H1 (cell line): ENCODE data around the gene MACF1. TPM values are rescaled to one million over a fixed set of nuclear protein-coding genes. Genes with fewer than 3 reads are reported as not detected.

Source experiments
- CTCF ChIA-PET: fragments of 300-600 bp; sonication (Branson Sonifier 250); formaldehyde crosslinking; loops from one replicate; lab custom pipeline; 2021; ENCODE audit not compliant: partially characterized antibody; lab: Charles Lee
- POLR2A ChIA-PET: fragments of 300-600 bp; sonication (Branson Sonifier 250); formaldehyde crosslinking; loops from one replicate; lab custom pipeline; 2021; ENCODE audit warnings: inconsistent platforms; ENCODE audit not compliant: partially characterized antibody; lab: Charles Lee
- DNase-seq, 2 experiments: peaks; one replicate each; pipeline versions ENCODE4 v3.0.0 to v3.0.0-alpha.2; 2010 to 2022; ENCODE audit warnings: low spot score in 2 of 2, low read depth in 1 of 2, mixed read lengths in 1 of 2
- FAIRE-seq: peaks from 2 replicates; lab custom pipeline; 2011; peaks lifted over from hg19 to GRCh38; lab: Jason Lieb, UNC
- H2AFZ ChIP-seq: 2 replicates; pipeline ENCODE4 v1.8.1; 2012; ENCODE audit warnings: low read length, inconsistent platforms
- H2AK5ac ChIP-seq: 2 replicates; pipeline ENCODE4 v1.6.1; 2013; ENCODE audit warnings: low read depth, low read length
- H2BK120ac ChIP-seq: replicated peaks from 2 replicates; pipeline ENCODE3; 2013; ENCODE audit warnings: low read depth, low read length, inconsistent platforms
- H2BK12ac ChIP-seq: 2 replicates; pipeline ENCODE4 v1.6.1; 2013; ENCODE audit warnings: low read depth, low read length
- H2BK15ac ChIP-seq: 2 replicates; pipeline ENCODE4 v1.6.1; 2013; ENCODE audit warnings: low read length
- H2BK20ac ChIP-seq: 2 replicates; pipeline ENCODE4 v1.6.1; 2013; ENCODE audit warnings: low read length
- H2BK5ac ChIP-seq: 2 replicates; pipeline ENCODE4 v1.6.1; 2013; ENCODE audit warnings: low read depth, low read length
- H3K14ac ChIP-seq: 2 replicates; pipeline ENCODE4 v1.6.1; 2013; ENCODE audit warnings: inconsistent platforms; ENCODE audit not compliant: insufficient read length
- H3K18ac ChIP-seq: 2 replicates; pipeline ENCODE4 v1.6.1; 2013; ENCODE audit warnings: low read length; ENCODE audit errors: extremely low read depth
- H3K23ac ChIP-seq: 2 replicates; pipeline ENCODE4 v1.6.1; 2013; ENCODE audit warnings: inconsistent platforms; ENCODE audit not compliant: insufficient read length
- H3K23me2 ChIP-seq: 2 replicates; pipeline ENCODE4 v1.6.1; 2013; ENCODE audit warnings: low read depth, low read length
- H3K27ac ChIP-seq: 2 replicates; pipeline ENCODE4 v1.6.1; 2011; ENCODE audit warnings: low read depth, low read length, inconsistent platforms
- H3K27me3 ChIP-seq, 4 experiments: replicated peaks in 1 of 4; 1 replicate in 1 of 4; 2 replicates in 3 of 4; pipeline versions ENCODE4 v1.6.1 to v1.8.1; 2011 to 2013; ENCODE audit warnings: low read length in 3 of 4, mild to moderate bottlenecking in 3 of 4, inconsistent platforms in 2 of 4, mixed read lengths in 2 of 4, moderate library complexity in 1 of 4; ENCODE audit not compliant: control insufficient read depth in 3 of 4, insufficient read depth in 3 of 4; ENCODE audit errors: extremely low read depth in 1 of 4
- H3K36me3 ChIP-seq, 4 experiments: 2 replicates each; pipeline versions ENCODE4 v1.6.1 to v1.8.1; 2011 to 2013; ENCODE audit warnings: mild to moderate bottlenecking in 4 of 4, low read length in 3 of 4, moderate library complexity in 2 of 4, control low read depth in 1 of 4, inconsistent platforms in 1 of 4; ENCODE audit not compliant: insufficient read depth in 4 of 4, control insufficient read depth in 2 of 4
- H3K4ac ChIP-seq: replicated peaks from 2 replicates; pipeline ENCODE3; 2013; ENCODE audit warnings: low read length, low read depth, mixed read lengths, inconsistent platforms; ENCODE audit not compliant: insufficient read length
- H3K4me1 ChIP-seq, 4 experiments: replicated peaks in 1 of 4; 1 replicate in 1 of 4; 2 replicates in 3 of 4; pipeline versions ENCODE4 v1.6.1 to v1.8.1; 2011 to 2013; ENCODE audit warnings: low read length in 3 of 4, inconsistent platforms in 2 of 4, mixed read lengths in 1 of 4; ENCODE audit not compliant: insufficient read depth in 4 of 4, control insufficient read depth in 3 of 4
- H3K4me2 ChIP-seq, 2 experiments: 2 replicates each; pipeline versions ENCODE4 v1.6.1 to v1.8.1; 2011 to 2013; ENCODE audit warnings: low read depth in 2 of 2, low read length in 2 of 2, control low read depth in 1 of 2, inconsistent platforms in 1 of 2, mild to moderate bottlenecking in 1 of 2; ENCODE audit not compliant: insufficient read depth in 1 of 2
- H3K4me3 ChIP-seq, 4 experiments: fragments of 200-600, 300-600 bp in 1 of 4; sonication (generic), shearing (Covaris generic), sonication (Bioruptor Twin) in 1 of 4; 2 replicates each; pipeline versions ENCODE4 v1.5.1 to v1.8.1; 2011 to 2016; ENCODE audit warnings: low read length in 4 of 4, low read depth in 3 of 4, control low read depth in 2 of 4, inconsistent platforms in 2 of 4, mild to moderate bottlenecking in 2 of 4, mixed read lengths in 1 of 4, moderate library complexity in 1 of 4; ENCODE audit not compliant: insufficient read depth in 2 of 4; ENCODE audit errors: extremely low read depth in 1 of 4
- H3K56ac ChIP-seq: replicated peaks from 2 replicates; pipeline ENCODE3; 2013; ENCODE audit warnings: low read depth, mild to moderate bottlenecking, mixed read lengths, low read length, inconsistent platforms; ENCODE audit not compliant: insufficient read length
- H3K79me1 ChIP-seq: 2 replicates; pipeline ENCODE4 v1.6.1; 2013; ENCODE audit warnings: low read depth, low read length, control low read depth
- H3K79me2 ChIP-seq, 2 experiments: 2 replicates each; pipeline versions ENCODE4 v1.6.1 to v1.8.1; 2012 to 2013; ENCODE audit warnings: low read length in 2 of 2, mild to moderate bottlenecking in 2 of 2, inconsistent platforms in 1 of 2; ENCODE audit not compliant: insufficient read depth in 2 of 2, control insufficient read depth in 1 of 2
- H3K9ac ChIP-seq, 4 experiments: replicated peaks in 1 of 4; 1 replicate in 1 of 4; 2 replicates in 3 of 4; pipeline versions ENCODE4 v1.6.1 to v1.8.1; 2011 to 2013; ENCODE audit warnings: low read depth in 3 of 4, low read length in 3 of 4, control low read depth in 2 of 4, mild to moderate bottlenecking in 2 of 4, moderate library complexity in 2 of 4, inconsistent platforms in 1 of 4; ENCODE audit errors: extremely low read depth in 1 of 4
- H3K9me3 ChIP-seq, 2 experiments: 2 replicates each; pipeline versions ENCODE4 v1.6.1 to v1.8.1; 2012 to 2013; ENCODE audit warnings: mild to moderate bottlenecking in 2 of 2, moderate library complexity in 2 of 2, control low read depth in 1 of 2, inconsistent platforms in 1 of 2, low read depth in 1 of 2, low read length in 1 of 2, mixed read lengths in 1 of 2; ENCODE audit not compliant: insufficient read depth in 2 of 2
- H4K20me1 ChIP-seq, 2 experiments: replicated peaks in 1 of 2; 2 replicates each; pipeline versions ENCODE3 to v1.8.1; 2011 to 2013; ENCODE audit warnings: inconsistent platforms in 2 of 2, low read length in 2 of 2, mild to moderate bottlenecking in 1 of 2; ENCODE audit not compliant: insufficient read depth in 2 of 2, control insufficient read depth in 1 of 2
- H4K5ac ChIP-seq: 2 replicates; pipeline ENCODE4 v1.6.1; 2013; ENCODE audit warnings: low read length, low read depth, mixed read lengths, inconsistent platforms; ENCODE audit not compliant: insufficient read length
- H4K8ac ChIP-seq: 2 replicates; pipeline ENCODE4 v1.8.0; 2013; ENCODE audit warnings: mild to moderate bottlenecking, moderate library complexity, low read length, inconsistent platforms; ENCODE audit not compliant: insufficient read depth; ENCODE audit errors: extremely low read depth
- H4K91ac ChIP-seq: replicated peaks from 2 replicates; pipeline ENCODE3; 2013; ENCODE audit warnings: low read length, mixed read lengths, inconsistent platforms; ENCODE audit not compliant: insufficient read length
- CBX5 ChIP-seq: fragments of 300-800, 300-1000 bp; sonication (generic); IDR thresholded peaks from 2 replicates; pipeline ENCODE4 v1.7.1; 2016; ENCODE audit warnings: antibody characterized with exemption, low read length, low read depth
- GABPA ChIP-seq: IDR thresholded peaks from 2 replicates; pipeline ENCODE4 v1.6.1; 2011; ENCODE audit warnings: mild to moderate bottlenecking, low read length, moderate library complexity, borderline replicate concordance; ENCODE audit not compliant: insufficient read depth
- HDAC6 ChIP-seq: IDR thresholded peaks from one replicate; pipeline ENCODE4 v1.7.1; 2012; ENCODE audit warnings: low read depth, mild to moderate bottlenecking, inconsistent platforms, low read length, moderate library complexity
- POLR2AphosphoS5 ChIP-seq: IDR thresholded peaks from 2 replicates; pipeline ENCODE4 v1.6.1; 2011; ENCODE audit warnings: low read depth, low read length
- POU5F1 ChIP-seq: IDR thresholded peaks from 2 replicates; pipeline ENCODE4 v1.6.1; 2011; ENCODE audit warnings: low read depth, mild to moderate bottlenecking, low read length, moderate library complexity
- RFX5 ChIP-seq: IDR thresholded peaks from 2 replicates; pipeline ENCODE4 v1.6.1; 2011; ENCODE audit warnings: low read depth, low read length, improper control_type of control experiment, borderline replicate concordance
- RNF2 ChIP-seq: fragments of 200-900, 300-1000 bp; sonication (generic); IDR thresholded peaks from 2 replicates; pipeline ENCODE4 v1.7.1; 2016; ENCODE audit warnings: borderline replicate concordance, low read depth, mild to moderate bottlenecking, antibody characterized with exemption, low read length; ENCODE audit not compliant: poor library complexity, severe bottlenecking; ENCODE audit errors: missing control alignments
- SP4 ChIP-seq: IDR thresholded peaks from 2 replicates; pipeline ENCODE4 v1.6.1; 2012; ENCODE audit warnings: low read length, inconsistent platforms
- SRF ChIP-seq: IDR thresholded peaks from 2 replicates; pipeline ENCODE4 v1.6.1; 2011; ENCODE audit warnings: mild to moderate bottlenecking, low read depth, low read length, moderate library complexity
- SUZ12 ChIP-seq: fragments of 200-600 bp; sonication (generic); IDR thresholded peaks from 2 replicates; pipeline ENCODE4 v1.6.1; 2012; ENCODE audit warnings: mild to moderate bottlenecking, inconsistent platforms, low read length, moderate library complexity, mixed read lengths
- TAF7 ChIP-seq: optimal IDR thresholded peaks from 2 replicates; pipeline ENCODE3; 2011; ENCODE audit warnings: low read depth, mild to moderate bottlenecking, inconsistent platforms, low read length, moderate library complexity, borderline replicate concordance
- ZNF274 ChIP-seq: IDR thresholded peaks from 2 replicates; pipeline ENCODE4 v1.7.0; 2012; ENCODE audit warnings: low read length, borderline replicate concordance; ENCODE audit errors: extremely low read depth
- WGBS, 2 experiments: shearing (Covaris generic) in 1 of 2; methylation state at CpG; one replicate each; pipeline versions ENCODE4 v1.1.6 to v1.1.7; 2013 to 2015; ENCODE audit warnings: low lambda C conversion rate in 2 of 2, mixed read lengths in 2 of 2, inconsistent platforms in 1 of 2, low coverage in 1 of 2, missing lambda C conversion rate in 1 of 2; ENCODE audit not compliant: insufficient replicate concordance in 2 of 2, insufficient coverage in 1 of 2, insufficient read length in 1 of 2; ENCODE audit errors: extremely low coverage in 1 of 2, missing lambda C conversion rate in 1 of 2; 5-methylcytosine and 5-hydroxymethylcytosine counted together
- polyA plus RNA-seq, 7 experiments: library from polyadenylated mRNA; depleted of rRNA in 3 of 7; stranded (reverse) in 5 of 7; unstranded in 2 of 7; fragments of >200 nt in 5 of 7; fragments of 200-250 nt in 2 of 7; gene quantifications; 1 replicate in 5 of 7; 2 replicates in 1 of 7; 4 replicates in 1 of 7; pipeline versions ENCODE4 v1.2.1 to v1.2.3, GENCODE V29; 2011 to 2013; ENCODE audit warnings: missing spikeins in 2 of 7, mixed read lengths in 2 of 7
- total RNA-seq: library from RNA; stranded (reverse); fragmentation: NEBNext Ultra II Directional; extraction: Animal tissue kit (Norgen Biotek cat#: 25700); gene quantifications from 2 replicates; pipeline ENCODE4 v1.2.1, GENCODE V29; 2021
- TF ChIP-seq, protein P1 (sequence below): IDR thresholded peaks from 2 replicates; pipeline ENCODE4 v1.6.1; 2011; ENCODE audit warnings: low read length, improper control_type of control experiment

MACF1 gene
- total and polyA plus RNA-seq, 2 of the 8 experiments (the other 6 are each of a cell fraction or from before 2014, with no cell fraction given) = 59.8 to 285 TPM

- H3K23me2 ChIP-seq = no peaks in the 10 kb centered on the region
- H2AFZ ChIP-seq = no peak overlapping the region
- 90% methylated on average over 7 of the region's 7 CpGs; no CpG with 5 or more reads in 1 of the 2 experiments for WGBS, 2 experiments
- no peaks in the 10 kb centered on the region for H3K9me3 ChIP-seq
- peaks cover 14 to 60% (median 34%) of the 10 kb centered on the region in 4 experiments for H3K36me3 ChIP-seq
- no peak overlapping the region for H4K91ac ChIP-seq
- H3K4me2 ChIP-seq = no peak overlapping the region
- DNase-seq (no peak), FAIRE-seq (no peak)
- no peak overlapping the region for H3K14ac ChIP-seq
- H3K4me1 ChIP-seq = no peaks in the 10 kb centered on the region
- H4K5ac ChIP-seq = no peak overlapping the region
- no peaks in the 10 kb centered on the region for H3K79me1 ChIP-seq
- no peak overlapping the region for H3K27ac ChIP-seq
- no peak overlapping the region for H2BK20ac ChIP-seq
- no peaks in the 10 kb centered on the region for H3K79me2 ChIP-seq
- H2AK5ac ChIP-seq = no peak overlapping the region
- ChIA-PET CTCF (interaction anchor here (0.7 to 3.5 kb wide), 7 partner anchors 11 to 498 kb away, joined by 3 to 30 read pairs (median 3); no protein-coding TSS in a partner anchor), POLR2A (interaction anchor here (0.6 to 1.2 kb wide), 2 partner anchors 38 to 68 kb away, joined by 3 to 5 read pairs; no protein-coding TSS in a partner anchor)
- no peak overlapping the region for H2BK120ac ChIP-seq
- H4K20me1 ChIP-seq = no peaks in the 10 kb centered on the region
- no peak overlapping the region for H3K18ac ChIP-seq
- no peak overlapping the region for H2BK12ac ChIP-seq
- no peak overlapping the region for H2BK15ac ChIP-seq
- H3K23ac ChIP-seq = no peak overlapping the region
- no peak overlapping the region for H2BK5ac ChIP-seq
- H3K4me3 ChIP-seq = no peak overlapping the region
- H4K8ac ChIP-seq = no peak overlapping the region
- H3K27me3 ChIP-seq = no peaks in the 10 kb centered on the region
- no peak overlapping the region for H3K56ac ChIP-seq
- H3K4ac ChIP-seq = no peak overlapping the region
- H3K9ac ChIP-seq = no peak overlapping the region
- TF ChIP-seq, protein P1, sequence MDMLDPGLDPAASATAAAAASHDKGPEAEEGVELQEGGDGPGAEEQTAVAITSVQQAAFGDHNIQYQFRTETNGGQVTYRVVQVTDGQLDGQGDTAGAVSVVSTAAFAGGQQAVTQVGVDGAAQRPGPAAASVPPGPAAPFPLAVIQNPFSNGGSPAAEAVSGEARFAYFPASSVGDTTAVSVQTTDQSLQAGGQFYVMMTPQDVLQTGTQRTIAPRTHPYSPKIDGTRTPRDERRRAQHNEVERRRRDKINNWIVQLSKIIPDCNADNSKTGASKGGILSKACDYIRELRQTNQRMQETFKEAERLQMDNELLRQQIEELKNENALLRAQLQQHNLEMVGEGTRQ = no peak
- TF ChIP-seq CBX5 (no peak), HDAC6 (no peak), RFX5 (no peak), POLR2AphosphoS5 (no peak), GABPA (no peak), RNF2 (no peak), SP4 (no peak), TAF7 (no peak), SUZ12 (no peak), POU5F1 (no peak), SRF (no peak), ZNF274 (no peak)
Measured at GRCh38 chr1:39376656-39377055, 172.2 kb downstream of the MACF1 start.
